ENCODE measurements around the gene PCDHB9. TPM values are rescaled to one million over a fixed set of nuclear protein-coding genes. Genes with fewer than 3 reads are reported as not detected.
"Not testable (repeated sequence)": the region's sequence is repeated elsewhere in the genome, so short reads cannot be mapped to it uniquely, and the experiment has no call there.

Gene PCDHB9
- total RNA-seq, 1 experiment from 2014 or later: 0.73 TPM

DNA sequence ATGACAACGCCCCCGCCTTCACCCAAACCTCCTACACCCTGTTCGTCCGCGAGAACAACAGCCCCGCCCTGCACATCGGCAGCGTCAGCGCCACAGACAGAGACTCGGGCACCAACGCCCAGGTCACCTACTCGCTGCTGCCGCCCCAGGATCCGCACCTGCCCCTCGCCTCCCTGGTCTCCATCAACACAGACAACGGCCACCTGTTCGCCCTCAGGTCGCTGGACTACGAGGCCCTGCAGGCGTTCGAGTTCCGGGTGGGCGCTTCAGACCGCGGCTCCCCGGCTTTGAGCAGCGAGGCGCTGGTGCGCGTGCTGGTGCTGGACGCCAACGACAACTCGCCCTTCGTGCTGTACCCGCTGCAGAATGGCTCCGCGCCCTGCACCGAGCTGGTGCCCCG, 7.6 kb upstream of the PCDHB9 start:
- H3F3A ChIP-seq (ENCODE audit: low read length, unreplicated experiment); H3K9me2 ChIP-seq (replicated peaks; ENCODE audit: low read length); H3K79me2 ChIP-seq (ENCODE audit: low read length); H3K27me3 ChIP-seq (ENCODE audit: low read length); BruUV-seq (replicated peaks); H4K20me1 ChIP-seq (ENCODE audit: low read length); intact Hi-C loops (cut with micrococcal nuclease); H3K27ac ChIP-seq (ENCODE audit: low read length); H3K4me2 ChIP-seq (ENCODE audit: low read length); H3K4me1 ChIP-seq (ENCODE audit: insufficient read depth, low read length); H2AFZ ChIP-seq (ENCODE audit: low read length); H3K36me3 ChIP-seq (ENCODE audit: low read depth, low read length); CTCF ChIA-PET; H3K9ac ChIP-seq (ENCODE audit: low read length); DNase-seq; POLR2A ChIA-PET (ENCODE audit: unreplicated experiment); ATAC-seq; H3K4me3 ChIP-seq (ENCODE audit: low read length): not testable (repeated sequence)
- H3K9me3 ChIP-seq (ENCODE audit: low read length): peaks cover 12% of the 10 kb centered on the region

DNA sequence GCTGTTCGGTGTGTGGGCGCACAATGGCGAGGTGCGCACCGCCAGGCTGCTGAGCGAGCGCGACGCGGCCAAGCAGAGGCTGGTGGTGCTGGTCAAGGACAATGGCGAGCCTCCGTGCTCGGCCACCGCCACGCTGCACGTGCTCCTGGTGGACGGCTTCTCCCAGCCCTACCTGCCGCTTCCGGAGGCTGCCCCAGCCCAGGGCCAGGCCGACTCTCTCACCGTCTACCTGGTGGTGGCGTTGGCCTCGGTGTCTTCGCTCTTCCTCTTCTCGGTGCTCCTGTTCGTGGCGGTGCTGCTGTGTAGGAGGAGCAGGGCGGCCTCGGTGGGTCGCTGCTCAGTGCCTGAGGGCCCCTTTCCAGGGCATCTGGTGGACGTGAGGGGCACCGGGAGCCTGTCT, 7.1 kb upstream of the PCDHB9 start:
- H3K4me1 ChIP-seq (ENCODE audit: insufficient read depth, low read length); H3K27ac ChIP-seq (ENCODE audit: low read length); intact Hi-C loops (cut with micrococcal nuclease); POLR2A ChIA-PET (ENCODE audit: unreplicated experiment); ATAC-seq; H3K4me2 ChIP-seq (ENCODE audit: low read length); H3K36me3 ChIP-seq (ENCODE audit: low read depth, low read length); H3K4me3 ChIP-seq (ENCODE audit: low read length); H2AFZ ChIP-seq (ENCODE audit: low read length); BruUV-seq (replicated peaks); CTCF ChIA-PET; H3F3A ChIP-seq (ENCODE audit: low read length, unreplicated experiment); DNase-seq; H3K9me2 ChIP-seq (replicated peaks; ENCODE audit: low read length); H3K79me2 ChIP-seq (ENCODE audit: low read length); H3K27me3 ChIP-seq (ENCODE audit: low read length); H3K9ac ChIP-seq (ENCODE audit: low read length); H4K20me1 ChIP-seq (ENCODE audit: low read length): not testable (repeated sequence)
- H3K9me3 ChIP-seq (ENCODE audit: low read length): peaks cover 12% of the 10 kb centered on the region

DNA sequence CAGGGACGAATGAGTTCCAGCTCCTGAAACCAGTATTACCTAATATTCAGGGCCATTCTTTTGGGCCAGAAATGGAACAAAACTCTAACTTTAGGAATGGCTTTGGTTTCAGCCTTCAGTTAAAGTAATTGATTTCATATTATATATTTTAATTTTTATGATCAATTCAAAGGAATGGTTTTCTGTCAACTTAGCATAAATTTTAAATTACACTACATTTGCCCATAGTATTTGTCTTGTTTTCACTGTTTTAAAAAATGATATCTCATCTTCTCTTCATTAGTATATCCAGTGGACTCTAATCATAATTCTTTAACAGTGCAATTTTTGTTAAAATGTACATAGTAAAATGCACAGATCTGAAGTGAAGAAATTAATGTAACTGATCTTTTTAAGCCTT, 6.6 kb upstream of the PCDHB9 start:
- no TSS peak for BruUV-seq (replicated peaks)
- Histone ChIP-seq H3F3A (ENCODE audit: low read length, unreplicated experiment) (no peaks in the 10 kb centered on the region), H3K9ac (ENCODE audit: low read length) (no peak overlapping the region), H2AFZ (ENCODE audit: low read length) (no peak overlapping the region), H3K4me2 (ENCODE audit: low read length) (no peak overlapping the region), H3K79me2 (ENCODE audit: low read length) (no peaks in the 10 kb centered on the region), H3K27me3 (ENCODE audit: low read length) (no peaks in the 10 kb centered on the region), H3K36me3 (ENCODE audit: low read depth, low read length) (no peaks in the 10 kb centered on the region), H3K9me2 (replicated peaks; ENCODE audit: low read length) (no peaks in the 10 kb centered on the region), H3K27ac (ENCODE audit: low read length) (no peak overlapping the region), H3K9me3 (ENCODE audit: low read length) (peaks cover 12% of the 10 kb centered on the region), H4K20me1 (ENCODE audit: low read length) (no peaks in the 10 kb centered on the region), H3K4me1 (ENCODE audit: insufficient read depth, low read length) (no peaks in the 10 kb centered on the region), H3K4me3 (ENCODE audit: low read length) (no peak overlapping the region)
- intact Hi-C loops (cut with micrococcal nuclease): no loop called here
- DNase-seq (no peak), ATAC-seq (no peak)
- ChIA-PET CTCF (no interaction called here), POLR2A (ENCODE audit: unreplicated experiment) (no interaction called here)
- TF ChIP-seq, protein P1, sequence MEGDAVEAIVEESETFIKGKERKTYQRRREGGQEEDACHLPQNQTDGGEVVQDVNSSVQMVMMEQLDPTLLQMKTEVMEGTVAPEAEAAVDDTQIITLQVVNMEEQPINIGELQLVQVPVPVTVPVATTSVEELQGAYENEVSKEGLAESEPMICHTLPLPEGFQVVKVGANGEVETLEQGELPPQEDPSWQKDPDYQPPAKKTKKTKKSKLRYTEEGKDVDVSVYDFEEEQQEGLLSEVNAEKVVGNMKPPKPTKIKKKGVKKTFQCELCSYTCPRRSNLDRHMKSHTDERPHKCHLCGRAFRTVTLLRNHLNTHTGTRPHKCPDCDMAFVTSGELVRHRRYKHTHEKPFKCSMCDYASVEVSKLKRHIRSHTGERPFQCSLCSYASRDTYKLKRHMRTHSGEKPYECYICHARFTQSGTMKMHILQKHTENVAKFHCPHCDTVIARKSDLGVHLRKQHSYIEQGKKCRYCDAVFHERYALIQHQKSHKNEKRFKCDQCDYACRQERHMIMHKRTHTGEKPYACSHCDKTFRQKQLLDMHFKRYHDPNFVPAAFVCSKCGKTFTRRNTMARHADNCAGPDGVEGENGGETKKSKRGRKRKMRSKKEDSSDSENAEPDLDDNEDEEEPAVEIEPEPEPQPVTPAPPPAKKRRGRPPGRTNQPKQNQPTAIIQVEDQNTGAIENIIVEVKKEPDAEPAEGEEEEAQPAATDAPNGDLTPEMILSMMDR (conservative IDR thresholded peaks at IDR 0.05; ENCODE audit: low read depth, low read length): no peak
- TF ChIP-seq EZH2phosphoT487 (IDR thresholded peaks at IDR 0.05; ENCODE audit: borderline replicate concordance, low read length) (no peak), EZH2 (IDR thresholded peaks at IDR 0.05; ENCODE audit: low read length, unreplicated experiment) (no peak)

DNA sequence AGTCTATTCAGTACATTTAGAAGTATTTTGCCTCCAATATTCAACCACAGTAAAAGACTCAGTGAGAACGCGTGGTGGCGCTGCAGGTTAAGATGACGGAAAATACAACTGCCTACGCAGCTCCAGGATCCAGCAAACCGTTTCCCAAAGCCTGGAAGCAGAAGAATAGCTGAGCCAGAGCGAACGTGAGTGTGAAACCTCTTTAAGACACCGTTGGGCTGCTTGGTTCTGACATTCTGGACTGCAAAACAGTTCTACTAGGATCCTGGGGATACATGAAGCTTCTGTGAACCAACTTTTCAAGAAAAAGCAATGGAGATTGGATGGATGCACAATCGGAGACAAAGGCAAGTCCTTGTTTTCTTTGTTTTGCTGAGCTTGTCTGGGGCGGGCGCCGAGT, 4.7 kb upstream of the PCDHB9 start, which contains the start of gene PCDHB16:
Gene PCDHB16, plus strand, starts transcription at position 140 of the 400 bp plus-strand sequence. Its CDS starts 173 bp downstream, at position 313.
- intact Hi-C loops (cut with micrococcal nuclease): no loop called here
- no peaks in the 10 kb centered on the region for H3K4me1 ChIP-seq (ENCODE audit: insufficient read depth, low read length)
- H3K27ac ChIP-seq (ENCODE audit: low read length): no peak within 1 kb of the TSS
- ATAC-seq (no peak), DNase-seq (no peak)
- peaks cover 3% of the 10 kb centered on the region; the same call in 1 of the 2 replicates for H3K36me3 ChIP-seq (ENCODE audit: low read depth, low read length)
- no peak within 1 kb of the TSS for H2AFZ ChIP-seq (ENCODE audit: low read length)
- H3K9me2 ChIP-seq (replicated peaks; ENCODE audit: low read length): no peaks in the 10 kb centered on the region
- no peak within 1 kb of the TSS for H3K9ac ChIP-seq (ENCODE audit: low read length)
- no peaks in the 10 kb centered on the region for H3K27me3 ChIP-seq (ENCODE audit: low read length)
- H3F3A ChIP-seq (ENCODE audit: low read length, unreplicated experiment): no peaks in the 10 kb centered on the region
- no peak within 1 kb of the TSS for H3K4me2 ChIP-seq (ENCODE audit: low read length)
- H3K9me3 ChIP-seq (ENCODE audit: low read length): peaks cover 2% of the 10 kb centered on the region; the same call in 1 of the 2 replicates
- H4K20me1 ChIP-seq (ENCODE audit: low read length): no peaks in the 10 kb centered on the region
- H3K79me2 ChIP-seq (ENCODE audit: low read length): no peaks in the 10 kb centered on the region
- ChIA-PET POLR2A (ENCODE audit: unreplicated experiment) (interaction anchor here (0.6 kb wide), 1 partner anchor 24 kb away, joined by 3 read pairs; no protein-coding TSS in a partner anchor), CTCF (no interaction called here)
- no peak within 1 kb of the TSS for H3K4me3 ChIP-seq (ENCODE audit: low read length)
- TF ChIP-seq EZH2phosphoT487 (IDR thresholded peaks at IDR 0.05; ENCODE audit: borderline replicate concordance, low read length) (no peak), EZH2 (IDR thresholded peaks at IDR 0.05; ENCODE audit: low read length, unreplicated experiment) (no peak)
- TF ChIP-seq, protein P1 (conservative IDR thresholded peaks at IDR 0.05; ENCODE audit: low read depth, low read length): no peak
- no TSS peak for BruUV-seq (replicated peaks)

DNA sequence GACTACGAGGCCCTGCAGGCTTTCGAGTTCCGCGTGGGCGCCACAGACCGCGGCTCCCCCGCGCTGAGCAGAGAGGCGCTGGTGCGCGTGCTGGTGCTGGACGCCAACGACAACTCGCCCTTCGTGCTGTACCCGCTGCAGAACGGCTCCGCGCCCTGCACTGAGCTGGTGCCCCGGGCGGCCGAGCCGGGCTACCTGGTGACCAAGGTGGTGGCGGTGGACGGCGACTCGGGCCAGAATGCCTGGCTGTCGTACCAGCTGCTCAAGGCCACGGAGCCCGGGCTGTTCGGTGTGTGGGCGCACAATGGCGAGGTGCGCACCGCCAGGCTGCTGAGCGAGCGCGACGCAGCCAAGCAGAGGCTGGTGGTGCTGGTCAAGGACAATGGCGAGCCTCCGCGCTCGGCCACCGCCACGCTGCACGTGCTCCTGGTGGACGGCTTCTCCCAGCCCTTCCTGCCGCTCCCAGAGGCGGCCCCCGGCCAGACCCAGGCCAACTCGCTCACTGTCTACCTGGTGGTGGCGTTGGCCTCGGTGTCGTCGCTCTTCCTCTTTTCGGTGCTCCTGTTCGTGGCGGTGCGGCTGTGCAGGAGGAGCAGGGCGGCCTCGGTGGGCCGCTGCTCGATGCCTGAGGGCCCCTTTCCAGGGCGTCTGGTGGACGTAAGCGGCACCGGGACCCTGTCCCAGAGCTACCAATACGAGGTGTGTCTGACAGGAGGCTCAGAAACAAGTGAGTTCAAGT, 2.7 kb upstream of the PCDHB9 start:
- H3K9ac ChIP-seq (ENCODE audit: low read length); H3K4me3 ChIP-seq (ENCODE audit: low read length); intact Hi-C loops (cut with micrococcal nuclease); H3K27ac ChIP-seq (ENCODE audit: low read length); DNase-seq; H2AFZ ChIP-seq (ENCODE audit: low read length); BruUV-seq (replicated peaks); H3K36me3 ChIP-seq (ENCODE audit: low read depth, low read length); CTCF ChIA-PET; H3K9me2 ChIP-seq (replicated peaks; ENCODE audit: low read length); H3K4me2 ChIP-seq (ENCODE audit: low read length); H4K20me1 ChIP-seq (ENCODE audit: low read length); H3K9me3 ChIP-seq (ENCODE audit: low read length); H3K4me1 ChIP-seq (ENCODE audit: insufficient read depth, low read length); H3F3A ChIP-seq (ENCODE audit: low read length, unreplicated experiment); H3K79me2 ChIP-seq (ENCODE audit: low read length); POLR2A ChIA-PET (ENCODE audit: unreplicated experiment); ATAC-seq; H3K27me3 ChIP-seq (ENCODE audit: low read length): not testable (repeated sequence)

Data from PC-3 (cell line).